Measurements from ENCODE around the gene KLKB1. TPM values are rescaled to one million over a fixed set of nuclear protein-coding genes. Genes with fewer than 3 reads are reported as not detected.

The KLKB1 gene
- total and polyA plus RNA-seq, 2 donors (not counting 3 experiments of a cell fraction or from before 2014, with no cell fraction given) = not detected

DNA sequence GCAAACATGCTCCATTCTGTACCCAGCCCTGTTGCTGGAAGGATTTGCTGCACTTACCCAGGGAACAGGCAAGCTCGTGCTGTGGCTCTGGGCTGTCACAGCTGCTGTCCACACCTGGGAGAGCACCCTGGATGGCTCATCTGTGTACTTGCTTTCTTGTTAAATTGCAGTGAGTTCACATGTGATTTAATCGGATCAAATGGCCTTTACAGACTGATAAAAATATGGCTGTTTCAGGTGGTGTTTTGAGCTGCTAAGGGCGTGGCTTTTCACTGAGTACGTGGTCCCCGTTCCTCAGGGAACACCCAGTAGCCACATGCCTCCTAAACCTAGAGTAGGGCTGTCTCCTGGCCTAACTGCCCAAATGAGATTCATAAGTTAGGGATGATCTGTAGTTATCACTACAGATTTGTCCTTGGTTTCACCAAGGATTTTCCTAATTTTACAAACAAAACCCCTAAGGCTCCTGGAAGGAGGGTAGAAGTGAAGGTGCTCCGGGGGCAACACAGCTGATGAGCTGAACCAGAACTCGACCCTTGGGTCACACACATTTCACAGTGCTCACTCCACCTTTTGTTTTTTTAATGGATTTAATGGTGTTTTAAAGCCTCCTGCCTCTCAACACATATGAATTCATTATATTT is 13.7 kb downstream of the KLKB1 start:
- Histone ChIP-seq H3K79me2 (ENCODE audit: control insufficient read depth, insufficient read depth, low read length) (no peaks in the 10 kb centered on the region), H3K9me3 (replicated peaks; ENCODE audit: control insufficient read depth, insufficient read depth, low read length) (no peaks in the 10 kb centered on the region), H3K36me3 (ENCODE audit: control insufficient read depth in 2 of 2, extremely low read depth in 1 of 2, insufficient read depth in 2 of 2, low read length in 2 of 2) (no peaks in the 10 kb centered on the region), H3K4me1 (ENCODE audit: control insufficient read depth, extremely low read depth, insufficient read depth, low read length) (no peaks in the 10 kb centered on the region), H3K4me3 (replicated peaks in 1 of 3; ENCODE audit: insufficient read depth in 1 of 3, low read depth in 1 of 3, low read length in 3 of 3) (no peak overlapping the region), H4K20me1 (replicated peaks; ENCODE audit: control insufficient read depth, extremely low read depth, insufficient read depth, low read length) (no peaks in the 10 kb centered on the region), H3K27me3 (ENCODE audit: control insufficient read depth in 2 of 2, insufficient read depth in 2 of 2, low read length in 2 of 2) (no peaks in the 10 kb centered on the region), H3K27ac (ENCODE audit: insufficient read depth, low read depth, low read length) (no peak overlapping the region), H2AFZ (ENCODE audit: low read depth, low read length) (no peak overlapping the region), H3K4me2 (ENCODE audit: insufficient read depth, low read length) (no peak overlapping the region), H3K9me1 (replicated peaks; ENCODE audit: control insufficient read depth, extremely low read depth, insufficient read depth, low read length) (no peaks in the 10 kb centered on the region), H3K9ac (replicated peaks; ENCODE audit: extremely low read depth, insufficient read depth, low read length) (no peak overlapping the region)
- no TSS peak for BruUV-seq (replicated peaks)
- dilution Hi-C loops (cut with MboI; ENCODE audit: extremely low pct_ligation_motif_present, low sequenced_read_pairs) (no loop called here), intact Hi-C loops (cut with micrococcal nuclease) (no loop called here)
- ChIA-PET POLR2A (no interaction called here), CTCF (no interaction called here)
- FAIRE-seq (no peak), DNase-seq (ENCODE audit: low read depth, low spot score) (no peak)
- TF ChIP-seq POLR2AphosphoS5 (IDR thresholded peaks at IDR 0.05; ENCODE audit: insufficient read depth, low read depth, low read length) = no peak
- no peak for TF ChIP-seq JUN (IDR thresholded peaks at IDR 0.05; ENCODE audit: borderline replicate concordance, insufficient read depth, insufficient read length, low read depth)
- no peak for TF ChIP-seq POLR2A (IDR thresholded peaks at IDR 0.05; ENCODE audit: low read depth, low read length)
- no peak for TF ChIP-seq MYC (IDR thresholded peaks at IDR 0.05; ENCODE audit: low read depth, low read length)
- TF ChIP-seq, protein P1, sequence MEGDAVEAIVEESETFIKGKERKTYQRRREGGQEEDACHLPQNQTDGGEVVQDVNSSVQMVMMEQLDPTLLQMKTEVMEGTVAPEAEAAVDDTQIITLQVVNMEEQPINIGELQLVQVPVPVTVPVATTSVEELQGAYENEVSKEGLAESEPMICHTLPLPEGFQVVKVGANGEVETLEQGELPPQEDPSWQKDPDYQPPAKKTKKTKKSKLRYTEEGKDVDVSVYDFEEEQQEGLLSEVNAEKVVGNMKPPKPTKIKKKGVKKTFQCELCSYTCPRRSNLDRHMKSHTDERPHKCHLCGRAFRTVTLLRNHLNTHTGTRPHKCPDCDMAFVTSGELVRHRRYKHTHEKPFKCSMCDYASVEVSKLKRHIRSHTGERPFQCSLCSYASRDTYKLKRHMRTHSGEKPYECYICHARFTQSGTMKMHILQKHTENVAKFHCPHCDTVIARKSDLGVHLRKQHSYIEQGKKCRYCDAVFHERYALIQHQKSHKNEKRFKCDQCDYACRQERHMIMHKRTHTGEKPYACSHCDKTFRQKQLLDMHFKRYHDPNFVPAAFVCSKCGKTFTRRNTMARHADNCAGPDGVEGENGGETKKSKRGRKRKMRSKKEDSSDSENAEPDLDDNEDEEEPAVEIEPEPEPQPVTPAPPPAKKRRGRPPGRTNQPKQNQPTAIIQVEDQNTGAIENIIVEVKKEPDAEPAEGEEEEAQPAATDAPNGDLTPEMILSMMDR (IDR thresholded peaks at IDR 0.05; ENCODE audit: extremely low read depth in 1 of 2, insufficient read depth in 1 of 2, low read depth in 1 of 2, low read length in 2 of 2) = no peak
- TF ChIP-seq FOS (IDR thresholded peaks at IDR 0.05; ENCODE audit: borderline replicate concordance, insufficient read depth, low read length) = no peak
- TF ChIP-seq, protein P2, sequence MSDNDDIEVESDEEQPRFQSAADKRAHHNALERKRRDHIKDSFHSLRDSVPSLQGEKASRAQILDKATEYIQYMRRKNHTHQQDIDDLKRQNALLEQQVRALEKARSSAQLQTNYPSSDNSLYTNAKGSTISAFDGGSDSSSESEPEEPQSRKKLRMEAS (IDR thresholded peaks at IDR 0.05; ENCODE audit: insufficient read depth, insufficient read length) = no peak
- no peak for TF ChIP-seq GATA2 (IDR thresholded peaks at IDR 0.05; ENCODE audit: insufficient read depth, insufficient read length, low read depth, low read length)
- no peak for TF ChIP-seq EZH2 (IDR thresholded peaks at IDR 0.05; ENCODE audit: borderline replicate concordance, low read depth, low read length, severe bottlenecking)

Measured in endothelial cell of umbilical vein (primary cell).